ENCODE data around the gene RILPL1. TPM values are rescaled to one million over a fixed set of nuclear protein-coding genes. Genes with fewer than 3 reads are reported as not detected.

Gene RILPL1
- total and polyA plus RNA-seq, 2 of the 4 experiments (the other 2 are of a cell fraction): 11.1 to 19.8 TPM

DNA sequence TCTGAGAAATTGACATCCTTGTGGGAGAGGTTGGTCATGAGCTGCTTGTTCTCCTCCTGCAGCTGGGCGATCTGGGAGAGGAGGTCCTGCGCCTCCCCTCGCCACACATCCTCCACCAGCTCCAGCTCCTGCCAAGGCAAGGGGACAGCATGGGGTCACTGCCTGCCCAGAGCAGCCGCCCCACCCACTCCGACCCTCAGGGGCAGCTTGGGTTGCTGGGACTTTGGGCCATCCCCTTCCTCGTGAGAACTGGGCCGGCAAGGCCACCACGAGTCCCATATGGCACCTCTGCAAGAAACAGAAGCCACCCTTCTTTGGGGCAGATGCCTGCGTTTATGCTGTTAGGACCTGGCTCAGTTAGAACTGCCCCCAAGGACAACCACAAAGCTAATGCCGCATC is 10.0 kb downstream of the RILPL1 start:
- H4K91ac ChIP-seq (ENCODE audit: insufficient read depth, low read depth, low read length): no peak overlapping the region
- H3K9me3 ChIP-seq (ENCODE audit: control insufficient read depth, insufficient read depth, low read length): no peaks in the 10 kb centered on the region
- no peak overlapping the region for H2AK9ac ChIP-seq (replicated peaks; ENCODE audit: low read depth, low read length, poor library complexity)
- H3K4me1 ChIP-seq (ENCODE audit: control insufficient read depth, insufficient read depth, low read length): peaks cover 6% of the 10 kb centered on the region
- no peak overlapping the region for H2BK5ac ChIP-seq (ENCODE audit: low read depth, low read length, poor library complexity, severe bottlenecking)
- 100% methylated on average over 1 of the region's 10 CpGs; no CpG with 5 or more reads in 1 of the 2 experiments for WGBS, 2 experiments (ENCODE audit: extremely low coverage in 2 of 2, insufficient read length in 1 of 2)
- no peak overlapping the region for H4K8ac ChIP-seq (ENCODE audit: low read depth in 2 of 2, low read length in 2 of 2)
- BruUV-seq (replicated peaks): no TSS peak
- no peak overlapping the region for H3K9ac ChIP-seq (ENCODE audit: low read depth, low read length)
- H4K20me1 ChIP-seq (ENCODE audit: insufficient read depth, low read length): peaks cover 15% of the 10 kb centered on the region
- H3K4me3 ChIP-seq (ENCODE audit: insufficient read depth, low read depth, low read length): no peak overlapping the region
- DNase-seq (no peak), ATAC-seq (ENCODE audit: low read depth) (no peak)
- CTCF ChIA-PET: no interaction called here
- no peak overlapping the region for H3K14ac ChIP-seq (replicated peaks; ENCODE audit: low read depth, low read length)
- no peak overlapping the region for H3K27ac ChIP-seq (ENCODE audit: insufficient read depth, low read length)
- no peak overlapping the region for H2AK5ac ChIP-seq (ENCODE audit: low read depth, low read length)
- H3K18ac ChIP-seq (ENCODE audit: low read depth, low read length): no peak overlapping the region
- no peak overlapping the region for H2BK20ac ChIP-seq (ENCODE audit: low read depth, low read length)
- intact Hi-C loops (cut with micrococcal nuclease) (no loop called here), in situ Hi-C loops (cut with MboI; ENCODE audit: low sequenced_read_pairs) (no loop called here), dilution Hi-C loops (cut with HindIII; ENCODE audit: low sequenced_read_pairs, unreplicated experiment) (no loop called here)
- H3K36me3 ChIP-seq (ENCODE audit: control insufficient read depth, insufficient read depth, low read length): peaks cover 45% of the 10 kb centered on the region
- no peak overlapping the region for H3K23ac ChIP-seq (ENCODE audit: low read depth, low read length)
- no peak overlapping the region for H3K56ac ChIP-seq (ENCODE audit: extremely low read depth, insufficient read depth, low read length)
- no peak for TF ChIP-seq RFX5 (IDR thresholded peaks at IDR 0.05; ENCODE audit: low read depth, low read length)
- no peak for TF ChIP-seq MAFK (IDR thresholded peaks at IDR 0.05; ENCODE audit: low read depth, low read length)
- TF ChIP-seq SMC3 (IDR thresholded peaks at IDR 0.05; ENCODE audit: low read depth, low read length): no peak
- TF ChIP-seq MXI1 (IDR thresholded peaks at IDR 0.05; ENCODE audit: borderline replicate concordance, low read depth, low read length): no peak
- no peak for TF ChIP-seq CEBPB (IDR thresholded peaks at IDR 0.05; ENCODE audit: low read depth, low read length)
- TF ChIP-seq, protein P1, sequence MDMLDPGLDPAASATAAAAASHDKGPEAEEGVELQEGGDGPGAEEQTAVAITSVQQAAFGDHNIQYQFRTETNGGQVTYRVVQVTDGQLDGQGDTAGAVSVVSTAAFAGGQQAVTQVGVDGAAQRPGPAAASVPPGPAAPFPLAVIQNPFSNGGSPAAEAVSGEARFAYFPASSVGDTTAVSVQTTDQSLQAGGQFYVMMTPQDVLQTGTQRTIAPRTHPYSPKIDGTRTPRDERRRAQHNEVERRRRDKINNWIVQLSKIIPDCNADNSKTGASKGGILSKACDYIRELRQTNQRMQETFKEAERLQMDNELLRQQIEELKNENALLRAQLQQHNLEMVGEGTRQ (IDR thresholded peaks at IDR 0.05; ENCODE audit: low read depth, low read length): no peak
- no peak for TF ChIP-seq NFE2L2 (IDR thresholded peaks at IDR 0.05; ENCODE audit: low read depth, low read length)
- TF ChIP-seq, protein P2, sequence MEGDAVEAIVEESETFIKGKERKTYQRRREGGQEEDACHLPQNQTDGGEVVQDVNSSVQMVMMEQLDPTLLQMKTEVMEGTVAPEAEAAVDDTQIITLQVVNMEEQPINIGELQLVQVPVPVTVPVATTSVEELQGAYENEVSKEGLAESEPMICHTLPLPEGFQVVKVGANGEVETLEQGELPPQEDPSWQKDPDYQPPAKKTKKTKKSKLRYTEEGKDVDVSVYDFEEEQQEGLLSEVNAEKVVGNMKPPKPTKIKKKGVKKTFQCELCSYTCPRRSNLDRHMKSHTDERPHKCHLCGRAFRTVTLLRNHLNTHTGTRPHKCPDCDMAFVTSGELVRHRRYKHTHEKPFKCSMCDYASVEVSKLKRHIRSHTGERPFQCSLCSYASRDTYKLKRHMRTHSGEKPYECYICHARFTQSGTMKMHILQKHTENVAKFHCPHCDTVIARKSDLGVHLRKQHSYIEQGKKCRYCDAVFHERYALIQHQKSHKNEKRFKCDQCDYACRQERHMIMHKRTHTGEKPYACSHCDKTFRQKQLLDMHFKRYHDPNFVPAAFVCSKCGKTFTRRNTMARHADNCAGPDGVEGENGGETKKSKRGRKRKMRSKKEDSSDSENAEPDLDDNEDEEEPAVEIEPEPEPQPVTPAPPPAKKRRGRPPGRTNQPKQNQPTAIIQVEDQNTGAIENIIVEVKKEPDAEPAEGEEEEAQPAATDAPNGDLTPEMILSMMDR (conservative IDR thresholded peaks at IDR 0.05; ENCODE audit: low read depth, low read length): no peak
- TF ChIP-seq, protein P3, sequence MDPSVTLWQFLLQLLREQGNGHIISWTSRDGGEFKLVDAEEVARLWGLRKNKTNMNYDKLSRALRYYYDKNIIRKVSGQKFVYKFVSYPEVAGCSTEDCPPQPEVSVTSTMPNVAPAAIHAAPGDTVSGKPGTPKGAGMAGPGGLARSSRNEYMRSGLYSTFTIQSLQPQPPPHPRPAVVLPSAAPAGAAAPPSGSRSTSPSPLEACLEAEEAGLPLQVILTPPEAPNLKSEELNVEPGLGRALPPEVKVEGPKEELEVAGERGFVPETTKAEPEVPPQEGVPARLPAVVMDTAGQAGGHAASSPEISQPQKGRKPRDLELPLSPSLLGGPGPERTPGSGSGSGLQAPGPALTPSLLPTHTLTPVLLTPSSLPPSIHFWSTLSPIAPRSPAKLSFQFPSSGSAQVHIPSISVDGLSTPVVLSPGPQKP (IDR thresholded peaks at IDR 0.05; ENCODE audit: borderline replicate concordance, low read depth, low read length): no peak
- no peak for TF ChIP-seq POLR2A (IDR thresholded peaks at IDR 0.05; ENCODE audit: low read depth, low read length)
- TF ChIP-seq BHLHE40 (IDR thresholded peaks at IDR 0.05; ENCODE audit: low read depth, low read length): no peak
- TF ChIP-seq FOS (IDR thresholded peaks at IDR 0.05; ENCODE audit: low read depth, low read length): no peak
- no peak for TF ChIP-seq RCOR1 (IDR thresholded peaks at IDR 0.05; ENCODE audit: insufficient replicate concordance, low read length)
- TF ChIP-seq CHD1 (IDR thresholded peaks at IDR 0.05; ENCODE audit: low read depth, low read length): no peak
- no peak for TF ChIP-seq MAZ (IDR thresholded peaks at IDR 0.05; ENCODE audit: borderline replicate concordance, low read depth, low read length)
- TF ChIP-seq RAD21 (IDR thresholded peaks at IDR 0.05; ENCODE audit: low read length): no peak
- H4K5ac ChIP-seq (ENCODE audit: low read depth, low read length): no peak overlapping the region
- H3K79me1 ChIP-seq (ENCODE audit: low read depth in 1 of 2, low read length in 2 of 2): peaks cover 22 to 55% of the 10 kb centered on the region in 2 experiments
- no peak overlapping the region for H3K4me2 ChIP-seq (ENCODE audit: low read depth, low read length)
- H3K4ac ChIP-seq (ENCODE audit: low read depth, low read length): no peak overlapping the region
- no peak overlapping the region for H2BK120ac ChIP-seq (ENCODE audit: low read depth, low read length)
- no peak overlapping the region for H2BK15ac ChIP-seq (ENCODE audit: low read depth, low read length)
- no peak overlapping the region for H2AFZ ChIP-seq (replicated peaks; ENCODE audit: low read length, poor library complexity)
- POLR2A ChIA-PET (ENCODE audit: unreplicated experiment): no interaction called here
- H3K27me3 ChIP-seq (ENCODE audit: control insufficient read depth, insufficient read depth, low read length): no peaks in the 10 kb centered on the region
- peaks cover 8% of the 10 kb centered on the region for H3K9me1 ChIP-seq (ENCODE audit: insufficient read depth, low read length)
